B cell (primary cell): ENCODE results near the gene PRSS3. TPM values are rescaled to one million over a fixed set of nuclear protein-coding genes. Genes with fewer than 3 reads are reported as not detected.
"Not testable (repeated sequence)": the region's sequence is repeated elsewhere in the genome, so short reads cannot be mapped to it uniquely, and the experiment has no call there.

Source experiments
- ATAC-seq: fragments of 200-7000 bp; cut with Tn5 transposase; one replicate; pipeline ENCODE4 v1.10.0; 2021; ENCODE audit warnings: low read depth, mild to moderate bottlenecking, moderate number of reproducible peaks, moderate library complexity
- CTCF ChIA-PET: fragments of 350-600 bp; sonication (Branson Sonifier 250); formaldehyde crosslinking; loops from one replicate; lab custom pipeline; 2021; ENCODE audit warnings: antibody characterized with exemption, inconsistent platforms; lab: Charles Lee
- POLR2A ChIA-PET: fragments of 350-600 bp; sonication (Branson Sonifier 250); formaldehyde crosslinking; loops from one replicate; lab custom pipeline; 2021; ENCODE audit warnings: antibody characterized with exemption; lab: Charles Lee
- DNase-seq: peaks from one replicate; pipeline ENCODE4 v3.0.0; 2013
- H2AFZ ChIP-seq: 2 replicates; pipeline ENCODE4 v1.6.1; 2012; ENCODE audit warnings: mild to moderate bottlenecking, low read depth, low read length; ENCODE audit not compliant: insufficient read depth, poor library complexity, severe bottlenecking
- H3K27ac ChIP-seq, 2 donors: 1 replicate in 1 of 2; 2 replicates in 1 of 2; pipeline ENCODE4 v1.5.1; 2012 to 2013; ENCODE audit warnings: low read length in 2 of 2, mild to moderate bottlenecking in 2 of 2, moderate library complexity in 1 of 2
- H3K27me3 ChIP-seq, 4 experiments: fragments of 200-600 bp in 1 of 4; sonication (generic) in 1 of 4; replicated peaks in 1 of 4; 1 replicate in 2 of 4; 2 replicates in 2 of 4; pipeline versions ENCODE4 v1.6.1 to v1.7.0; 2013 to 2016; ENCODE audit warnings: low read length in 3 of 4, mild to moderate bottlenecking in 2 of 4, mixed read lengths in 1 of 4, moderate library complexity in 1 of 4; ENCODE audit not compliant: insufficient read depth in 4 of 4, control insufficient read depth in 3 of 4; ENCODE audit errors: control extremely low read depth in 1 of 4
- H3K36me3 ChIP-seq, 2 experiments: replicated peaks in 1 of 2; 1 replicate in 1 of 2; 2 replicates in 1 of 2; pipeline versions ENCODE4 v1.6.1 to v1.7.1; 2013; ENCODE audit warnings: low read length in 1 of 2; ENCODE audit not compliant: insufficient read depth in 2 of 2, control insufficient read depth in 1 of 2; ENCODE audit errors: control extremely low read depth in 1 of 2, extremely low read depth in 1 of 2
- H3K4me1 ChIP-seq, 2 donors: fragments of 200-600 bp in 1 of 2; sonication (generic) in 1 of 2; 1 replicate in 1 of 2; 2 replicates in 1 of 2; pipeline versions ENCODE4 v1.5.1 to v1.6.1; 2013 to 2017; ENCODE audit warnings: low read length in 2 of 2; ENCODE audit not compliant: control insufficient read depth in 2 of 2, insufficient read depth in 2 of 2
- H3K4me2 ChIP-seq: replicated peaks from 2 replicates; pipeline ENCODE3; 2012; ENCODE audit warnings: mild to moderate bottlenecking, low read depth, low read length; ENCODE audit not compliant: poor library complexity, severe bottlenecking
- H3K4me3 ChIP-seq, 5 experiments: fragments of 200-600 bp in 1 of 5; sonication (generic) in 1 of 5; 1 replicate in 3 of 5; 2 replicates in 2 of 5; pipeline versions ENCODE4 v1.5.1 to v1.7.0; 2011 to 2016; ENCODE audit warnings: low read length in 4 of 5, mild to moderate bottlenecking in 4 of 5, low read depth in 2 of 5, control low read depth in 1 of 5, moderate library complexity in 1 of 5; ENCODE audit not compliant: insufficient read depth in 1 of 5; ENCODE audit errors: control extremely low read depth in 1 of 5, extremely low read depth in 1 of 5
- H3K79me2 ChIP-seq: fragments of 200-600 bp; sonication (generic); one replicate; pipeline ENCODE4 v1.6.0; 2016; ENCODE audit warnings: low read length; ENCODE audit not compliant: control insufficient read depth, insufficient read depth
- H3K9ac ChIP-seq: fragments of 200-600 bp; sonication (generic); 2 replicates; pipeline ENCODE4 v1.6.1; 2017; ENCODE audit warnings: mild to moderate bottlenecking, low read length, moderate library complexity
- H3K9me3 ChIP-seq, 3 donors: one replicate each; pipeline versions ENCODE4 v1.6.1 to v1.7.1; 2013; ENCODE audit warnings: low read length in 2 of 3; ENCODE audit not compliant: control insufficient read depth in 2 of 3, insufficient read depth in 1 of 3; ENCODE audit errors: control extremely low read depth in 1 of 3
- H4K20me1 ChIP-seq: 2 replicates; pipeline ENCODE4 v1.6.0; 2012; ENCODE audit warnings: mild to moderate bottlenecking, low read length; ENCODE audit not compliant: insufficient read depth, control insufficient read depth, poor library complexity, severe bottlenecking
- H3K27ac Mint-ChIP-seq: one replicate; pipeline ENCODE4 v1.8.0; 2021; ENCODE audit warnings: mixed read lengths
- H3K27me3 Mint-ChIP-seq: one replicate; pipeline ENCODE4 v1.8.0; 2021; ENCODE audit warnings: mixed read lengths
- H3K4me1 Mint-ChIP-seq: one replicate; pipeline ENCODE4 v1.8.0; 2021; ENCODE audit warnings: mixed read lengths
- H3K4me3 Mint-ChIP-seq: one replicate; pipeline ENCODE4 v1.8.0; 2021; ENCODE audit warnings: mixed read lengths
- H3K9me3 Mint-ChIP-seq: one replicate; pipeline ENCODE4 v1.8.0; 2022; ENCODE audit warnings: mixed read lengths; ENCODE audit not compliant: insufficient read depth
- EZH2 ChIP-seq: IDR thresholded peaks from 2 replicates; pipeline ENCODE4 v1.6.1; 2012; ENCODE audit warnings: borderline replicate concordance, low read depth, mild to moderate bottlenecking, moderate library complexity, low read length; ENCODE audit not compliant: insufficient read depth, poor library complexity, severe bottlenecking
- WGBS: methylation state at CpG from one replicate; pipeline ENCODE4 v1.1.5; 2013; ENCODE audit warnings: missing lambda C conversion rate; ENCODE audit not compliant: insufficient coverage; 5-methylcytosine and 5-hydroxymethylcytosine counted together
- intact Hi-C: fragments of 100-400 bp; cut with micrococcal nuclease; formaldehyde crosslinking; loops from one replicate; pipeline ENCODE4 v1.10.0; 2022
- polyA plus RNA-seq: library from polyadenylated mRNA; depleted of rRNA; stranded (reverse); fragments of >200 nt; gene quantifications from 2 replicates; pipeline ENCODE4 v1.2.3, GENCODE V29; 2012
- total RNA-seq, 2 donors: library from RNA; stranded (reverse); fragments of 120-200 nt in 1 of 2; gene quantifications; 1 replicate in 1 of 2; 2 replicates in 1 of 2; pipeline versions ENCODE4 v1.2.3 to v1.2.4, GENCODE V29; 2013 to 2022
- TF ChIP-seq, protein P1 (sequence below): fragments of 200-600 bp; IDR thresholded peaks from one replicate; pipeline ENCODE4 v1.8.0; 2022; ENCODE audit warnings: antibody characterized with exemption, mild to moderate bottlenecking

PRSS3 gene
- total and polyA plus RNA-seq, 2 donors (not counting 1 experiment from before 2014, with no cell fraction given), result not detected

DNA sequence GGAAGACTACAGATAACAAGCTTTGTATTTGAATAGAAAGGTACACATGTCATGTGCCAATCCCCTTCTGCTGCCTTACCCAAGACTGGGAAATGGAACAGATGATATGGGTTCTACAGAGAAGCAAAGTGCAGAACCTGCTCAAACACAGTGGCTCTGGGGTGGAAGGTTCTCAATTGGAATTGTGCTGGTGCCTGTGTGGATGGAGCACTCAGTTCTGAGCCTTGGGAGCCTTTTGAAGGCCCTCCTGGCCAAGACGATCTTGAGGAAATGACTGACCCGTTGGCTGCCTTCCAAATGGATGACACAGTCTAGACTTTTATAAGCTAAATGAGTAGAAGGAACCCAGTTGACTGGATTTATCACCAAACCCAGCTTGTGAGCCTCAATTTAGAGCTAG, 4.2 kb upstream of the PRSS3 start:
- ATAC-seq (no peak), DNase-seq (no peak)
- intact Hi-C loops, result no loop called here
- H3K4me3 Mint-ChIP-seq, result no peak overlapping the region
- peaks cover 23% of the 10 kb centered on the region for H3K27me3 Mint-ChIP-seq
- H3K27ac Mint-ChIP-seq, result no peak overlapping the region
- H3K4me2 ChIP-seq, result no peak overlapping the region
- no peaks in the 10 kb centered on the region for H3K4me1 ChIP-seq
- H3K79me2 ChIP-seq, result no peaks in the 10 kb centered on the region
- no peak overlapping the region for H2AFZ ChIP-seq
- TF ChIP-seq EZH2, result no peak
- TF ChIP-seq, protein P1, sequence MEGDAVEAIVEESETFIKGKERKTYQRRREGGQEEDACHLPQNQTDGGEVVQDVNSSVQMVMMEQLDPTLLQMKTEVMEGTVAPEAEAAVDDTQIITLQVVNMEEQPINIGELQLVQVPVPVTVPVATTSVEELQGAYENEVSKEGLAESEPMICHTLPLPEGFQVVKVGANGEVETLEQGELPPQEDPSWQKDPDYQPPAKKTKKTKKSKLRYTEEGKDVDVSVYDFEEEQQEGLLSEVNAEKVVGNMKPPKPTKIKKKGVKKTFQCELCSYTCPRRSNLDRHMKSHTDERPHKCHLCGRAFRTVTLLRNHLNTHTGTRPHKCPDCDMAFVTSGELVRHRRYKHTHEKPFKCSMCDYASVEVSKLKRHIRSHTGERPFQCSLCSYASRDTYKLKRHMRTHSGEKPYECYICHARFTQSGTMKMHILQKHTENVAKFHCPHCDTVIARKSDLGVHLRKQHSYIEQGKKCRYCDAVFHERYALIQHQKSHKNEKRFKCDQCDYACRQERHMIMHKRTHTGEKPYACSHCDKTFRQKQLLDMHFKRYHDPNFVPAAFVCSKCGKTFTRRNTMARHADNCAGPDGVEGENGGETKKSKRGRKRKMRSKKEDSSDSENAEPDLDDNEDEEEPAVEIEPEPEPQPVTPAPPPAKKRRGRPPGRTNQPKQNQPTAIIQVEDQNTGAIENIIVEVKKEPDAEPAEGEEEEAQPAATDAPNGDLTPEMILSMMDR, result no peak
- H3K36me3 ChIP-seq, result no peaks in the 10 kb centered on the region
- CTCF ChIA-PET, result interaction anchor here (1.2 to 1.9 kb wide), 2 partner anchors 13 to 61 kb away, joined by 6 read pairs; no protein-coding TSS in a partner anchor
- peaks cover 0 to 9% (median 2%) of the 10 kb centered on the region in 4 experiments for H3K27me3 ChIP-seq
- H3K9ac ChIP-seq, result no peak overlapping the region
- H3K9me3 ChIP-seq, result no peaks in the 10 kb centered on the region
- no peak overlapping the region for H3K27ac ChIP-seq
- H3K4me1 Mint-ChIP-seq, result no peaks in the 10 kb centered on the region
- POLR2A ChIA-PET, result no interaction called here
- no peaks in the 10 kb centered on the region for H3K9me3 Mint-ChIP-seq
- no CpG with 5 or more reads among the region's 2 CpGs for WGBS
- no peaks in the 10 kb centered on the region for H4K20me1 ChIP-seq
- no peak overlapping the region for H3K4me3 ChIP-seq

DNA sequence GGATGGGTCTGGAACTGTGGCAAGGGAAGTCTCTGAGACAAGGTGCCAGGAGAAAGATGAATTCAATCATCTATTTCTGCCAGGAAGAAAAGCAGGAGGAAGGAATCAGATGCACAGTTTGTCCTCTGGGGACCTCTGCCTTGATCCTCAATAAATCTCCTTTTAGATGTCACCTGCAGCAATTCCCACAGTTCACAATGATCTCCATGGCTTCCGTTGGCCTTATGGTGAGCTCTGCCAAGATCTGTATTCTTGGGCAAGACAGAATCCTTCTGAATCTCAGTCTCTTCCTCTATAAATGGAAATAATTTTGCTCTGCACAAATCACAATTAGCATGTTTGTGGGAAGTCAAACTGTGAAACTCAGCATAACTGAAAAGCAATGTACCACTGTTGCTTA, 1.9 kb upstream of the PRSS3 start:
- H4K20me1 ChIP-seq, POLR2A ChIA-PET, H2AFZ ChIP-seq, H3K4me1 ChIP-seq, H3K27ac Mint-ChIP-seq, H3K4me3 ChIP-seq, H3K4me3 Mint-ChIP-seq, H3K9me3 ChIP-seq, H3K36me3 ChIP-seq, ATAC-seq, DNase-seq, intact Hi-C loops, H3K4me1 Mint-ChIP-seq, H3K4me2 ChIP-seq, H3K9ac ChIP-seq, H3K27ac ChIP-seq, H3K9me3 Mint-ChIP-seq, H3K79me2 ChIP-seq: not testable (repeated sequence)
- CTCF ChIA-PET, result interaction anchor here (1.0 kb wide), 1 partner anchor 20 kb away, joined by 4 read pairs; no protein-coding TSS in a partner anchor
- H3K27me3 Mint-ChIP-seq, result peaks cover 27% of the 10 kb centered on the region
- H3K27me3 ChIP-seq, result peaks cover 0 to 10% (median 5%) of the 10 kb centered on the region in 4 experiments
- WGBS, result 100% methylated on average over 1 of the region's 1 CpG
